CD14-positive monocyte (primary cell): ENCODE data around the gene CHMP4B. TPM values are rescaled to one million over a fixed set of nuclear protein-coding genes. Genes with fewer than 3 reads are reported as not detected.
A peak's percentile ranks its signal among the peaks of the same experiment; 100 is the strongest.

Source experiments
- DNase-seq, 3 donors: peaks; one replicate each; pipeline ENCODE4 v3.0.0-alpha.2; 2011 to 2022
- H2AFZ ChIP-seq: 2 replicates; pipeline ENCODE4 v1.6.0; 2012; ENCODE audit warnings: mild to moderate bottlenecking, low read depth, low read length, inconsistent platforms; ENCODE audit not compliant: insufficient read depth, poor library complexity, severe bottlenecking
- H3K27ac ChIP-seq, 2 donors: 1 replicate in 1 of 2; 2 replicates in 1 of 2; pipeline ENCODE4 v1.5.1; 2012 to 2013; ENCODE audit warnings: low read length in 2 of 2, control low read depth in 1 of 2, inconsistent platforms in 1 of 2, low read depth in 1 of 2, mild to moderate bottlenecking in 1 of 2
- H3K27me3 ChIP-seq, 2 donors: one replicate each; pipeline versions ENCODE4 v1.6.0 to v1.6.1; 2011 to 2013; ENCODE audit warnings: low read length in 2 of 2; ENCODE audit not compliant: control insufficient read depth in 2 of 2, insufficient read depth in 2 of 2
- H3K36me3 ChIP-seq, 2 donors: replicated peaks in 1 of 2; 1 replicate in 1 of 2; 2 replicates in 1 of 2; pipeline versions ENCODE4 v1.5.1 to v1.6.1; 2012 to 2013; ENCODE audit warnings: low read length in 2 of 2, control low read depth in 1 of 2, inconsistent platforms in 1 of 2, mild to moderate bottlenecking in 1 of 2; ENCODE audit not compliant: insufficient read depth in 2 of 2, control insufficient read depth in 1 of 2
- H3K4me1 ChIP-seq, 2 donors: 1 replicate in 1 of 2; 2 replicates in 1 of 2; pipeline versions ENCODE4 v1.5.1 to v1.6.1; 2012 to 2013; ENCODE audit warnings: low read length in 2 of 2, control low read depth in 1 of 2, inconsistent platforms in 1 of 2, mild to moderate bottlenecking in 1 of 2, moderate library complexity in 1 of 2; ENCODE audit not compliant: insufficient read depth in 2 of 2, control insufficient read depth in 1 of 2
- H3K4me2 ChIP-seq: replicated peaks from 2 replicates; pipeline ENCODE3; 2012; ENCODE audit warnings: low read length, moderate library complexity, mild to moderate bottlenecking; ENCODE audit not compliant: poor library complexity, severe bottlenecking; ENCODE audit errors: extremely low read depth
- H3K4me3 ChIP-seq, 3 experiments: fragments of 200-600 bp in 1 of 3; sonication (generic) in 1 of 3; replicated peaks in 1 of 3; 1 replicate in 2 of 3; 2 replicates in 1 of 3; pipeline ENCODE4 v1.5.1; 2011 to 2013; ENCODE audit warnings: low read length in 3 of 3, mild to moderate bottlenecking in 3 of 3, control low read depth in 2 of 3, low read depth in 2 of 3, inconsistent platforms in 1 of 3, moderate library complexity in 1 of 3
- H3K79me2 ChIP-seq: 2 replicates; pipeline ENCODE4 v1.6.0; 2012; ENCODE audit warnings: mild to moderate bottlenecking, control low read depth, inconsistent platforms, low read length, moderate library complexity; ENCODE audit not compliant: insufficient read depth
- H3K9ac ChIP-seq: 2 replicates; pipeline ENCODE4 v1.6.0; 2017; ENCODE audit warnings: low read length, mild to moderate bottlenecking; ENCODE audit not compliant: insufficient read depth, poor library complexity, severe bottlenecking
- H3K9me3 ChIP-seq, 2 donors: replicated peaks in 1 of 2; 1 replicate in 1 of 2; 2 replicates in 1 of 2; pipeline versions ENCODE4 v1.5.1 to v1.6.1; 2012 to 2013; ENCODE audit warnings: low read length in 2 of 2, control low read depth in 1 of 2; ENCODE audit not compliant: control insufficient read depth in 1 of 2, insufficient read depth in 1 of 2
- H4K20me1 ChIP-seq: 2 replicates; pipeline ENCODE4 v1.6.0; 2012; ENCODE audit warnings: mild to moderate bottlenecking, low read length, control low read depth, moderate library complexity; ENCODE audit not compliant: insufficient read depth
- H3K27ac Mint-ChIP-seq, 7 donors: one replicate each; pipeline ENCODE4 v1.8.0; 2020; ENCODE audit warnings: mild to moderate bottlenecking in 7 of 7, mixed read lengths in 7 of 7, moderate library complexity in 6 of 7, inconsistent platforms in 2 of 7
- H3K27me3 Mint-ChIP-seq, 3 donors: one replicate each; pipeline ENCODE4 v1.8.0; 2021 to 2022; ENCODE audit warnings: low read depth in 3 of 3, mild to moderate bottlenecking in 3 of 3, mixed read lengths in 3 of 3, moderate library complexity in 3 of 3, inconsistent platforms in 1 of 3
- H3K36me3 Mint-ChIP-seq, 2 donors: one replicate each; pipeline ENCODE4 v1.8.0; 2020; ENCODE audit warnings: mixed read lengths in 2 of 2, inconsistent platforms in 1 of 2, mild to moderate bottlenecking in 1 of 2
- H3K4me1 Mint-ChIP-seq: one replicate; pipeline ENCODE4 v1.8.0; 2020; ENCODE audit warnings: mild to moderate bottlenecking, mixed read lengths
- H3K4me3 Mint-ChIP-seq, 2 donors: one replicate each; pipeline ENCODE4 v1.8.0; 2020; ENCODE audit warnings: mild to moderate bottlenecking in 2 of 2, mixed read lengths in 2 of 2, moderate library complexity in 1 of 2
- H3K9me3 Mint-ChIP-seq, 7 donors: one replicate each; pipeline ENCODE4 v1.8.0; 2020 to 2022; ENCODE audit warnings: mixed read lengths in 7 of 7, mild to moderate bottlenecking in 6 of 7, moderate library complexity in 6 of 7, inconsistent platforms in 2 of 7
- WGBS: methylation state at CpG from one replicate; pipeline ENCODE4 v1.1.5; 2013; ENCODE audit warnings: missing lambda C conversion rate; ENCODE audit not compliant: insufficient coverage; 5-methylcytosine and 5-hydroxymethylcytosine counted together
- intact Hi-C, 2 donors: fragments of 100-400 bp; cut with micrococcal nuclease; formaldehyde crosslinking; loops; one replicate each; pipeline versions ENCODE4 v1.15.0 to v1.15.1; 2023
- polyA plus RNA-seq, 3 donors: library from polyadenylated mRNA; depleted of rRNA in 1 of 3; unstranded in 2 of 3; stranded (reverse) in 1 of 3; fragments of 300-500 nt in 2 of 3; fragments of >200 nt in 1 of 3; fragmentation: Illumina TruSeq in 2 of 3; gene quantifications; 1 replicate in 2 of 3; 2 replicates in 1 of 3; pipeline ENCODE4 v1.2.3, GENCODE V29; 2012 to 2021
- TF ChIP-seq, protein P1 (sequence below): fragments of 200-600 bp; IDR thresholded peaks from one replicate; pipeline ENCODE4 v1.8.0; 2022; ENCODE audit warnings: antibody characterized with exemption, mild to moderate bottlenecking

Gene CHMP4B
- polyA plus RNA-seq, 3 donors: 7.1 to 181 (median 10.0) TPM

- Histone ChIP-seq H3K4me1 (peaks cover 43 to 50% of the 10 kb centered on the region in 2 donors), H3K4me2 (no peak overlapping the region)
Measured at GRCh38 chr20:33839591-33839990, 28.4 kb downstream of the CHMP4B start.

GRCh38 chr20:33840160-33840559, 29.0 kb downstream of the CHMP4B start:
- Histone ChIP-seq H2AFZ (no peak overlapping the region), H3K9me3 (no peaks in the 10 kb centered on the region), H3K36me3 (peaks cover 4 to 25% of the 10 kb centered on the region in 2 donors), H3K4me1 (peaks cover 43 to 50% of the 10 kb centered on the region in 2 donors), H3K9ac (no peak overlapping the region), H3K79me2 (peaks cover 100% of the 10 kb centered on the region), H3K27me3 (no peaks in the 10 kb centered on the region), H3K27ac (no peak overlapping the region), H4K20me1 (peaks cover 100% of the 10 kb centered on the region), H3K4me3 (no peak overlapping the region), H3K4me2 (no peak overlapping the region)
- H3K4me3 Mint-ChIP-seq: no peak overlapping the region
- peaks cover 0 to 9% (median 7%) of the 10 kb centered on the region in 3 donors for H3K27me3 Mint-ChIP-seq
- WGBS: no CpG with 5 or more reads among the region's 7 CpGs
- H3K9me3 Mint-ChIP-seq: no peaks in the 10 kb centered on the region
- peak overlapping the region in 2 of 7 donors; percentile 47 to 51 for H3K27ac Mint-ChIP-seq
- TF ChIP-seq, protein P1, sequence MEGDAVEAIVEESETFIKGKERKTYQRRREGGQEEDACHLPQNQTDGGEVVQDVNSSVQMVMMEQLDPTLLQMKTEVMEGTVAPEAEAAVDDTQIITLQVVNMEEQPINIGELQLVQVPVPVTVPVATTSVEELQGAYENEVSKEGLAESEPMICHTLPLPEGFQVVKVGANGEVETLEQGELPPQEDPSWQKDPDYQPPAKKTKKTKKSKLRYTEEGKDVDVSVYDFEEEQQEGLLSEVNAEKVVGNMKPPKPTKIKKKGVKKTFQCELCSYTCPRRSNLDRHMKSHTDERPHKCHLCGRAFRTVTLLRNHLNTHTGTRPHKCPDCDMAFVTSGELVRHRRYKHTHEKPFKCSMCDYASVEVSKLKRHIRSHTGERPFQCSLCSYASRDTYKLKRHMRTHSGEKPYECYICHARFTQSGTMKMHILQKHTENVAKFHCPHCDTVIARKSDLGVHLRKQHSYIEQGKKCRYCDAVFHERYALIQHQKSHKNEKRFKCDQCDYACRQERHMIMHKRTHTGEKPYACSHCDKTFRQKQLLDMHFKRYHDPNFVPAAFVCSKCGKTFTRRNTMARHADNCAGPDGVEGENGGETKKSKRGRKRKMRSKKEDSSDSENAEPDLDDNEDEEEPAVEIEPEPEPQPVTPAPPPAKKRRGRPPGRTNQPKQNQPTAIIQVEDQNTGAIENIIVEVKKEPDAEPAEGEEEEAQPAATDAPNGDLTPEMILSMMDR: no peak
- DNase-seq: no peak
- intact Hi-C loops: no loop called here
- H3K36me3 Mint-ChIP-seq: peaks cover 15 to 56% of the 10 kb centered on the region in 2 donors
- H3K4me1 Mint-ChIP-seq: peaks cover 81% of the 10 kb centered on the region

More at GRCh38 chr20:33839591-33839990, 28.4 kb downstream of the CHMP4B start:
- H3K79me2 ChIP-seq: peaks cover 100% of the 10 kb centered on the region
- H3K9me3 ChIP-seq: no peaks in the 10 kb centered on the region
- H3K27ac ChIP-seq: peak overlapping the region in 1 of 2 donors; percentile 64
- H3K4me3 ChIP-seq: no peak overlapping the region
- no peaks in the 10 kb centered on the region for H3K27me3 ChIP-seq
- Mint-ChIP-seq H3K9me3 (no peaks in the 10 kb centered on the region), H3K36me3 (peaks cover 20 to 56% of the 10 kb centered on the region in 2 donors), H3K4me3 (no peak overlapping the region), H3K27me3 (peaks cover 0 to 9% (median 5%) of the 10 kb centered on the region in 3 donors), H3K27ac (no peak overlapping the region), H3K4me1 (peaks cover 77% of the 10 kb centered on the region)
- TF ChIP-seq, protein P1: no peak
- peaks cover 9 to 31% of the 10 kb centered on the region in 2 donors for H3K36me3 ChIP-seq
- WGBS: 88% methylated on average over 3 of the region's 3 CpGs
- intact Hi-C loops: no loop called here
- DNase-seq: no peak
- H4K20me1 ChIP-seq: peaks cover 100% of the 10 kb centered on the region
- no peak overlapping the region for H2AFZ ChIP-seq
- H3K9ac ChIP-seq: no peak overlapping the region
